H9 (cell line): Measurements from ENCODE around the gene TNFSF4. TPM values are rescaled to one million over a fixed set of nuclear protein-coding genes. Genes with fewer than 3 reads are reported as not detected.

Experiments
- DNase-seq: peaks from one replicate; pipeline ENCODE4 v3.0.0-alpha.2; 2017
- H2AFZ ChIP-seq: one replicate; pipeline ENCODE4 v1.6.1; 2013; ENCODE audit warnings: mild to moderate bottlenecking, low read length, control low read depth, moderate library complexity
- H2AK5ac ChIP-seq: 2 replicates; pipeline ENCODE4 v1.6.1; 2013; ENCODE audit warnings: low read length, control low read depth, mixed read lengths; ENCODE audit not compliant: insufficient read length
- H2BK120ac ChIP-seq: one replicate; pipeline ENCODE4 v1.6.1; 2013; ENCODE audit warnings: low read depth, mild to moderate bottlenecking, low read length, control low read depth, inconsistent platforms; ENCODE audit not compliant: poor library complexity, severe bottlenecking
- H2BK12ac ChIP-seq: 2 replicates; pipeline ENCODE4 v1.6.1; 2013; ENCODE audit warnings: low read length, control low read depth, mixed read lengths, low read depth; ENCODE audit not compliant: insufficient read length
- H2BK15ac ChIP-seq: 2 replicates; pipeline ENCODE4 v1.6.1; 2013; ENCODE audit warnings: low read depth, low read length, control low read depth
- H2BK20ac ChIP-seq: one replicate; pipeline ENCODE4 v1.6.1; 2013; ENCODE audit warnings: low read depth, mild to moderate bottlenecking, low read length, control low read depth, inconsistent platforms; ENCODE audit not compliant: poor library complexity, severe bottlenecking
- H2BK5ac ChIP-seq: 2 replicates; pipeline ENCODE4 v1.6.1; 2013; ENCODE audit warnings: low read length, control low read depth, mixed read lengths; ENCODE audit not compliant: insufficient read length
- H3K14ac ChIP-seq: 2 replicates; pipeline ENCODE4 v1.6.1; 2013; ENCODE audit warnings: low read length, control low read depth; ENCODE audit not compliant: insufficient read depth
- H3K18ac ChIP-seq: 2 replicates; pipeline ENCODE4 v1.6.1; 2013; ENCODE audit warnings: low read depth, mild to moderate bottlenecking, mixed read lengths, low read length, control low read depth; ENCODE audit not compliant: insufficient read length
- H3K23ac ChIP-seq: 2 replicates; pipeline ENCODE4 v1.6.1; 2013; ENCODE audit warnings: low read length, control low read depth, mixed read lengths, low read depth; ENCODE audit not compliant: insufficient read length
- H3K23me2 ChIP-seq: 2 replicates; pipeline ENCODE4 v1.6.1; 2013; ENCODE audit warnings: low read depth, mild to moderate bottlenecking, mixed read lengths, low read length, control low read depth; ENCODE audit not compliant: insufficient read length, poor library complexity, severe bottlenecking
- H3K27ac ChIP-seq: 2 replicates; pipeline ENCODE4 v1.5.1; 2013; ENCODE audit warnings: low read length, control low read depth, mixed read lengths, low read depth; ENCODE audit not compliant: insufficient read length
- H3K27me3 ChIP-seq: 2 replicates; pipeline ENCODE4 v1.6.1; 2013; ENCODE audit warnings: low read length, control low read depth, inconsistent platforms; ENCODE audit not compliant: insufficient read depth
- H3K4ac ChIP-seq: 2 replicates; pipeline ENCODE4 v1.6.1; 2013; ENCODE audit warnings: low read depth, mild to moderate bottlenecking, control low read depth, inconsistent platforms, low read length, moderate library complexity
- H3K4me1 ChIP-seq: 2 replicates; pipeline ENCODE4 v1.6.1; 2013; ENCODE audit warnings: low read length, control low read depth, inconsistent platforms; ENCODE audit not compliant: insufficient read depth
- H3K4me2 ChIP-seq: 2 replicates; pipeline ENCODE4 v1.6.1; 2013; ENCODE audit warnings: low read length, control low read depth, mixed read lengths; ENCODE audit not compliant: insufficient read length, insufficient read depth
- H3K56ac ChIP-seq: 2 replicates; pipeline ENCODE4 v1.6.1; 2013; ENCODE audit warnings: low read depth, mild to moderate bottlenecking, mixed read lengths, low read length, control low read depth; ENCODE audit not compliant: insufficient read length
- H3K79me1 ChIP-seq: 2 replicates; pipeline ENCODE4 v1.6.1; 2013; ENCODE audit warnings: low read depth, mild to moderate bottlenecking, moderate library complexity, low read length, control low read depth, inconsistent platforms; ENCODE audit not compliant: insufficient read depth, poor library complexity, severe bottlenecking
- H3K79me2 ChIP-seq: 2 replicates; pipeline ENCODE4 v1.6.1; 2013; ENCODE audit warnings: low read length, control low read depth, inconsistent platforms; ENCODE audit not compliant: insufficient read depth
- H3K9ac ChIP-seq: 2 replicates; pipeline ENCODE4 v1.6.1; 2013; ENCODE audit warnings: low read length, control low read depth, mixed read lengths; ENCODE audit not compliant: insufficient read length; ENCODE audit errors: extremely low read depth
- H3K9me3 ChIP-seq: one replicate; pipeline ENCODE4 v1.6.1; 2013; ENCODE audit warnings: low read depth, low read length, inconsistent platforms; ENCODE audit not compliant: control insufficient read depth
- H3T11ph ChIP-seq: one replicate; pipeline ENCODE4 v1.6.1; 2013; ENCODE audit warnings: mild to moderate bottlenecking, low read length, control low read depth, inconsistent platforms
- H4K20me1 ChIP-seq: one replicate; pipeline ENCODE4 v1.6.1; 2013; ENCODE audit not compliant: control insufficient read depth, insufficient read length, insufficient read depth
- H4K5ac ChIP-seq: 2 replicates; pipeline ENCODE4 v1.6.1; 2013; ENCODE audit warnings: low read depth, mild to moderate bottlenecking, mixed read lengths, low read length, control low read depth; ENCODE audit not compliant: insufficient read length
- H4K8ac ChIP-seq: replicated peaks from 2 replicates; pipeline ENCODE4 v1.6.1; 2013; ENCODE audit warnings: low read length, control low read depth, mixed read lengths, low read depth; ENCODE audit not compliant: insufficient read length
- H4K91ac ChIP-seq: 2 replicates; pipeline ENCODE4 v1.6.1; 2013; ENCODE audit warnings: low read depth, mild to moderate bottlenecking, moderate library complexity, mixed read lengths, low read length, control low read depth; ENCODE audit not compliant: insufficient read length
- H3K27ac Mint-ChIP-seq, 3 experiments: 2 replicates in 2 of 3; 3 replicates in 1 of 3; pipeline ENCODE4 v1.8.0; 2020 to 2021; ENCODE audit warnings: mixed read lengths in 3 of 3, mild to moderate bottlenecking in 1 of 3, moderate library complexity in 1 of 3
- H3K27me3 Mint-ChIP-seq: 2 replicates; pipeline ENCODE4 v1.8.0; 2021; ENCODE audit warnings: low read depth, mild to moderate bottlenecking, moderate library complexity, mixed read lengths
- H3K36me3 Mint-ChIP-seq, 3 experiments: 2 replicates in 2 of 3; 3 replicates in 1 of 3; pipeline ENCODE4 v1.8.0; 2020 to 2021; ENCODE audit warnings: low read depth in 3 of 3, mixed read lengths in 3 of 3; ENCODE audit not compliant: insufficient read depth in 1 of 3
- H3K4me1 Mint-ChIP-seq, 2 experiments: 2 replicates each; pipeline ENCODE4 v1.8.0; 2020; ENCODE audit warnings: mixed read lengths in 2 of 2
- H3K4me3 Mint-ChIP-seq, 2 experiments: 2 replicates in 1 of 2; 3 replicates in 1 of 2; pipeline ENCODE4 v1.8.0; 2020 to 2021; ENCODE audit warnings: mild to moderate bottlenecking in 2 of 2, mixed read lengths in 2 of 2, moderate library complexity in 1 of 2
- H3K9me3 Mint-ChIP-seq, 2 experiments: 2 replicates in 1 of 2; 3 replicates in 1 of 2; pipeline ENCODE4 v1.8.0; 2020; ENCODE audit warnings: mild to moderate bottlenecking in 2 of 2, mixed read lengths in 2 of 2, moderate library complexity in 1 of 2
- CTCF ChIP-seq: fragments of 200-600 bp; sonication (generic); conservative IDR thresholded peaks from 3 replicates; pipeline ENCODE4 v1.8.0; 2021; ENCODE audit warnings: antibody characterized with exemption, mild to moderate bottlenecking
- WGBS: extraction: QIAGEN DNeasy Blood & Tissue Kit; methylation state at CpG from one replicate; pipeline ENCODE4 v1.1.7; 2013; ENCODE audit warnings: missing lambda C conversion rate, low lambda C conversion rate, mixed read lengths; ENCODE audit not compliant: insufficient read length; ENCODE audit errors: extremely low coverage; 5-methylcytosine and 5-hydroxymethylcytosine counted together
- total RNA-seq: library from RNA; stranded (reverse); gene quantifications from 2 replicates; pipeline ENCODE4 v1.2.1, GENCODE V29; 2021

Gene TNFSF4
- total RNA-seq, 1 experiment from 2014 or later = 0.28 TPM

GRCh38 chr1:173150795-173151194 lies 56.3 kb downstream of the TNFSF4 start:
- H3K27ac ChIP-seq = no peak overlapping the region
- no peak overlapping the region for H3K23ac ChIP-seq
- H3K27me3 ChIP-seq = no peaks in the 10 kb centered on the region
- H3K56ac ChIP-seq = no peak overlapping the region
- Mint-ChIP-seq H3K4me3 (no peak overlapping the region), H3K4me1 (no peaks in the 10 kb centered on the region), H3K27me3 (no peaks in the 10 kb centered on the region; the same call in 1 of the 2 replicates), H3K27ac (no peak overlapping the region), H3K36me3 (peaks cover 13 to 25% (median 17%) of the 10 kb centered on the region in 3 experiments), H3K9me3 (peaks cover 36 to 50% of the 10 kb centered on the region in 2 experiments)
- H3K79me2 ChIP-seq = no peaks in the 10 kb centered on the region
- H4K8ac ChIP-seq = no peak overlapping the region
- H2AK5ac ChIP-seq = no peak overlapping the region
- no peak overlapping the region for H2BK15ac ChIP-seq
- H3K4me1 ChIP-seq = no peaks in the 10 kb centered on the region
- H4K91ac ChIP-seq = no peak overlapping the region
- no peak overlapping the region for H2BK12ac ChIP-seq
- WGBS = no CpG with 5 or more reads among the region's 2 CpGs
- no peak overlapping the region for H3K18ac ChIP-seq
- no peaks in the 10 kb centered on the region for H3K23me2 ChIP-seq
- H2BK20ac ChIP-seq = no peak overlapping the region
- no peak overlapping the region for H2BK120ac ChIP-seq
- H3K4me2 ChIP-seq = no peak overlapping the region
- no peak overlapping the region for H3K14ac ChIP-seq
- H4K20me1 ChIP-seq = no peaks in the 10 kb centered on the region
- no peak overlapping the region for H3K4ac ChIP-seq
- H3K9me3 ChIP-seq = peaks cover 9% of the 10 kb centered on the region
- H2BK5ac ChIP-seq = no peak overlapping the region
- no peak overlapping the region for H2AFZ ChIP-seq
- no peak for TF ChIP-seq CTCF
- H3K9ac ChIP-seq = no peak overlapping the region
- H3T11ph ChIP-seq = no peak overlapping the region
- H3K79me1 ChIP-seq = no peaks in the 10 kb centered on the region
- no peak overlapping the region for H4K5ac ChIP-seq
- DNase-seq = no peak
